BE2C (cell line): Measurements from ENCODE around the gene RPS18.

Experiments used
- DNase-seq: peaks from one replicate; pipeline ENCODE4 v3.0.0-alpha.2; 2020
- H3K27me3 ChIP-seq: fragments of 250-450 bp; sonication (Bioruptor Pico); 2 replicates; pipeline ENCODE4 v1.5.1; 2020; ENCODE audit warnings: mild to moderate bottlenecking
- H3K36me3 ChIP-seq: fragments of 250-450 bp; sonication (Bioruptor Pico); 2 replicates; pipeline ENCODE4 v1.5.1; 2020; ENCODE audit warnings: mild to moderate bottlenecking
- H3K4me1 ChIP-seq: fragments of 250-450 bp; sonication (Bioruptor Pico); 2 replicates; pipeline ENCODE4 v1.5.1; 2020
- H3K4me3 ChIP-seq: 2 replicates; pipeline ENCODE4 v1.5.1; 2011; ENCODE audit warnings: low read depth, low read length
- H3K9me3 ChIP-seq: fragments of 250-450 bp; sonication (Bioruptor Pico); 2 replicates; pipeline ENCODE4 v1.5.1; 2020
- CTCF ChIP-seq: IDR thresholded peaks from 2 replicates; pipeline ENCODE4 v1.5.1; 2012; ENCODE audit warnings: mild to moderate bottlenecking, low read depth, low read length

The RPS18 gene

DNA sequence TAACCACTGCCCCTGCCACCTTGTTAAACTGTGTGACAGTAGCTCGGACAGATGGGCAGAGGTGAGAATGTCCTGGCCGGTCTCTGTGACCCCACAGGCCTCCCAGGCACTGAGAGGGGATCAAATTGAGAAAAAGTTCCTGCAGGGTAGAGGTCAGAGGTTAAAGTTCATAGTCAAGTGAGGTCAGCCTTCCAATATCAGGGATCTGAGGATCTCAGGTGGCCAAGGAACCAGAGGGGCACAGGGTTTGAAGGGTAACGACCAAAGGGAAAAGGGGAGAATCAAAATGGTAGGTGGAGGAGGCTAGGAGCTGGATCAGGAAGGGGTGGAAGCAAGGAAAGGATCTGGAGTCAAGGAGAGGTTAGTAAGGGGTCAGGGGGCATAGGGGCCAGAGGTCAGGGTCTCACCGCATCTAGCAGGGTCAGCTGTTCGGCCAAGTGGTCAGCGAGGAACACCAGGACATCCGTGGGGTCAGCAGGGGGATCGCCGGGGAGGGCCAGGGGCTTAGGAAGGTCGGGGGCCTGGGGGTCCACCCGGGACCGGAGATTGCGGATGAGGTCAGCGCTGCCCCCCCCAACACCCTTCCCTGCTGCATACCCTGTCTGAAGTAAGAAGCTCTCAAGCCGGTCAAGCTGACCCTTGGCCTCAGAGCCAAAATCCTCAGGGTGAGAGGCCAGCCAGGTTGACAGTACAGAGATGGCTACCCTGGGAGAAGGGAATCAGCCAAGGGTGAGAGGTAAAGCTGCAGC lies 23.9 kb downstream of the RPS18 start:
- no peaks in the 10 kb centered on the region for H3K9me3 ChIP-seq
- H3K27me3 ChIP-seq: no peaks in the 10 kb centered on the region
- TF ChIP-seq CTCF: no peak
- no peaks in the 10 kb centered on the region; the same call in 1 of the 2 replicates for H3K4me1 ChIP-seq
- DNase-seq: no peak
- H3K36me3 ChIP-seq: peaks cover 13% of the 10 kb centered on the region
- H3K4me3 ChIP-seq: no peak overlapping the region

- TF ChIP-seq CTCF: no peak
- no peak for DNase-seq
- H3K4me1 ChIP-seq: no peaks in the 10 kb centered on the region; the same call in 1 of the 2 replicates
- H3K9me3 ChIP-seq: no peaks in the 10 kb centered on the region
- no peak overlapping the region; the same call in 1 of the 2 replicates for H3K4me3 ChIP-seq
- peaks cover 3% of the 10 kb centered on the region for H3K36me3 ChIP-seq
- no peaks in the 10 kb centered on the region for H3K27me3 ChIP-seq
Observed at GRCh38 chr6:33296797-33297405, 25.0 kb downstream of the RPS18 start.

GRCh38 chr6:33297406-33297955 lies 25.6 kb downstream of the RPS18 start:
- H3K27me3 ChIP-seq: no peaks in the 10 kb centered on the region
- H3K9me3 ChIP-seq: no peaks in the 10 kb centered on the region
- DNase-seq: no peak
- peak overlapping the region; percentile 92 for H3K4me3 ChIP-seq
- H3K4me1 ChIP-seq: no peaks in the 10 kb centered on the region; the same call in 1 of the 2 replicates
- no peaks in the 10 kb centered on the region; the same call in 1 of the 2 replicates for H3K36me3 ChIP-seq
- TF ChIP-seq CTCF: no peak

- Histone ChIP-seq H3K36me3 (no peaks in the 10 kb centered on the region; the same call in 1 of the 2 replicates), H3K4me1 (no peaks in the 10 kb centered on the region; the same call in 1 of the 2 replicates), H3K4me3 (peak overlapping the region; percentile 92), H3K27me3 (no peaks in the 10 kb centered on the region), H3K9me3 (no peaks in the 10 kb centered on the region)
- TF ChIP-seq CTCF: peak; percentile 11; the same call in 1 of the 2 replicates
- peak; percentile 44 for DNase-seq
Observed at GRCh38 chr6:33297956-33298772, 26.3 kb downstream of the RPS18 start.

DNA sequence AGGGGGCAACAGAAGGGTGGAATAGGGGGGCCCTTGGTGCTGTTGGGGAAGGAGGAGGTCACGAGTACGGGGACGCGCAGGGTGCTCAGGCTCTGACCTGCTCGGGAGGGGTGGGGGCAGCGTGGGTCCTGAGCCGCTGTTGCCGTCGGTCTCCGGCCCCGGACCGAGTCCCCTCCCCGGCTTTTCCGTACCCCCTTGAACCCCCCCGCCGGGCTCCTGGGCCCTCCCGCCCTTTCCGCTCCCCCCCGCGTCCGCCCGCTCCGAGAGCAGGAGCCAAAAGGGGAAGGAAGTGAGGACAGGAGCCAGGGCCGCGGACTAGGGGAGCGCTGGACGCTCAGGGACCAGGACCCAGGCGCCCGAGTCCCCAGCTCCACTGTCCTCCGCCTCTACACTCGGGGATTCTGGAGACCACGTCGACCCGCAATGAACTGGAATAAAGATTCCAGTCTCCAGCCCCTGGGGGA lies 26.9 kb downstream of the RPS18 start, which contains the start of gene RGL2:
Gene RGL2, minus strand, starts transcription at position 170 of the 464 bp plus-strand sequence. CDS start 332 bp downstream, outside the sequence.
- H3K27me3 ChIP-seq: no peaks in the 10 kb centered on the region
- no peaks in the 10 kb centered on the region for H3K9me3 ChIP-seq
- H3K36me3 ChIP-seq: no peaks in the 10 kb centered on the region
- peak; percentile 38 for DNase-seq
- H3K4me1 ChIP-seq: no peaks in the 10 kb centered on the region; the same call in 1 of the 2 replicates
- H3K4me3 ChIP-seq: peak within 1 kb of the TSS; percentile 92
- TF ChIP-seq CTCF: no peak
